NCI-H446 (cell line): Measurements from ENCODE around the gene XAB2.
"Not testable (repeated sequence)": the region's sequence is repeated elsewhere in the genome, so short reads cannot be mapped to it uniquely, and the experiment has no call there.

ENCODE experiments used
- DNase-seq, 2 experiments: peaks; one replicate each; lab custom pipeline; 2025; lab: John Stamatoyannopoulos, UW

XAB2 gene

GRCh38 chr19:7577422-7577821, 51.9 kb downstream of the XAB2 start:
- not testable (repeated sequence) for DNase-seq

GRCh38 chr19:7575434-7576040, 53.8 kb downstream of the XAB2 start:
- no peak for DNase-seq

GRCh38 chr19:7570761-7571160, 58.6 kb downstream of the XAB2 start:
- DNase-seq = no peak
